Central memory CD4-positive, alpha-beta T cell (primary cell): Measurements from ENCODE around the gene PLPP7.
"Not testable (repeated sequence)": the region's sequence is repeated elsewhere in the genome, so short reads cannot be mapped to it uniquely, and the experiment has no call there.

Source experiments
- DNase-seq: peaks from one replicate; pipeline ENCODE4 v3.0.0; 2022

PLPP7 gene

DNA sequence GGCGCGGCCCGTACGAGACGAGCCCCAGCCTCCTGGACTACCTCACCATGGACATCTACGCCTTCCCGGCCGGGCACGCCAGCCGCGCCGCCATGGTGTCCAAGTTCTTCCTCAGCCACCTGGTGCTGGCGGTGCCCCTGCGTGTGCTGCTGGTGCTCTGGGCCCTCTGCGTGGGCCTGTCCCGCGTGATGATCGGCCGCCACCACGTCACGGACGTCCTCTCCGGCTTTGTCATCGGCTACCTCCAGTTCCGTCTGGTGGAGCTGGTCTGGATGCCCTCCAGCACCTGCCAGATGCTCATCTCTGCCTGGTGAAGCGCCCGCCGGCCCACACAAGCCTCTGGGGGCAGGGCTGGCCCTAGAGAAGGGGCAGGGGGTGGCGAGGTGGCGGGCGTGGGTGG lies 18.5 kb downstream of the PLPP7 start:
- DNase-seq = no peak

- DNase-seq = no peak
Observed at GRCh38 chr9:131308452-131308851, 18.9 kb downstream of the PLPP7 start.

DNA sequence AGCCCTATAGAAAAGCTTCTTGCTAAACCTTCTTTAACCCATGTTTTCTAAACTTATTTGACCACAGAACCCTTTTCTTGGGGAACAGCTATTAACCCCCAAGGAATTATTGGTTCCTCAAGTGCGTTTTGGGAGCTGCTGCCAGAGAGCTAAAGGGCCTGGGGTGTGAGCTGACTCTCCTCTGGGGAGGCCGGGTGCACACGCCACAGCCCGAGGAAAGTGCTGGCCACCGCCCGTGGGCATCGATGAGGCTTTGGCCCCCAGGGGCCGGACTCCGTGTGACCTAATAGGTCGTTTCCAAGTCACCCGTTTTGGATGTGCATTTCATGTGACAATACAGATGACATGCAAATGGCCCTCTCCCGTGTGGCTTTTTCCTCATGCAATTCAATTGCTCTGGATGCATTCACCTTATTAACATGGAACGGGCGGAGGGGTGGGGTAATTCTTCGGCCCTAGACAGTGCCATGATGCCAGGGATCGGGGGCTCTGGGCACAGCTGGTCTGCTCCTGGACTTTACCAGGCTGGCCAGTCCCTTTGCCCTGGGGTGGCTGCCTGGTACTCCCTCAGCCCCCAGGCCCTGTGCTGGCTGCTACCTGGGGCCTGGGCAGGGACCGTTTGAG lies 19.5 kb downstream of the PLPP7 start:
- no peak for DNase-seq

DNA sequence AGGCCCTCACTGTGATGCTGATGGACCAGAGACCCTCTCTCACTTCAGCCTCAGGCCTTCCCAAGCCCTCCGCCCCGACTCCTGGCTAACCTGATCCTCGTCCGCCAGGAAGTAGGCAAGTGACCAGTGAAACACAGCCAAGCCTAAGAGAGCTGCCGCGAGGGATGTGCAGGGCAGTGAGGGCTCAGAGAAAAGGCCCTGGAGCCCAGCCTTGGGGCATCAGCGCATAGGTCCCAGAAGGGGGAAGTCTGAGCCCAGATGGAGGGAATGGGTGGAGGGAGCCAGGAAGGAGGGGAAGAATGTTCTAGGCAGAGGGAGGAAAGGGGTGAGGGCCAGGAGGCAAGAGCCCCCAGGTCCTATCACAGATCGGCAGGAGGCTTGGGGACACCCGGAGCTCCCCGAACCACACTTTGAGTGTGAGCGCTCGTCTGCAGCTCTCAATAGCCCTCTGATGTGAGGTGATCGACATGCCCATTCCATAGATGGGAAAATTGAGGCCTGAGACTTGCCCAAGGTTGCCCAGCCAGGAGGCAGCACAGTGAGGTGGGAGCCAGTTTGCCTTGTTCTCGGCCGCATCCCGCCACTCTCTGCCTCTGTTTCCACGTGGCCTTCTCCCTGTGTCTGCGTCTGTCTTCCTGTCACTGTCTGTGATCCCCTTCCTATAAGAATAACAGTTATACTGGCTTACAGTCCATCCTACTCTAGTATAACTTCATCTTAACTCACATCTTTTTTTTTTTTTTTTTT lies 20.2 kb downstream of the PLPP7 start:
- no peak for DNase-seq

GRCh38 chr9:131310833-131311554 lies 21.5 kb downstream of the PLPP7 start:
- DNase-seq = peak; percentile 76

- no peak for DNase-seq
Observed at GRCh38 chr9:131312246-131312645, 22.7 kb downstream of the PLPP7 start.

GRCh38 chr9:131312822-131313770 lies 23.6 kb downstream of the PLPP7 start:
- DNase-seq = no peak

- DNase-seq = no peak
Observed at GRCh38 chr9:131318231-131319085, 28.9 kb downstream of the PLPP7 start.

- DNase-seq = no peak
Observed at GRCh38 chr9:131319486-131319885, 30.0 kb downstream of the PLPP7 start.

GRCh38 chr9:131320031-131320685 lies 30.6 kb downstream of the PLPP7 start:
- no peak for DNase-seq

GRCh38 chr9:131323629-131324028 lies 34.1 kb downstream of the PLPP7 start:
- DNase-seq = no peak

GRCh38 chr9:131324736-131325679 lies 35.5 kb downstream of the PLPP7 start:
- DNase-seq = no peak

DNA sequence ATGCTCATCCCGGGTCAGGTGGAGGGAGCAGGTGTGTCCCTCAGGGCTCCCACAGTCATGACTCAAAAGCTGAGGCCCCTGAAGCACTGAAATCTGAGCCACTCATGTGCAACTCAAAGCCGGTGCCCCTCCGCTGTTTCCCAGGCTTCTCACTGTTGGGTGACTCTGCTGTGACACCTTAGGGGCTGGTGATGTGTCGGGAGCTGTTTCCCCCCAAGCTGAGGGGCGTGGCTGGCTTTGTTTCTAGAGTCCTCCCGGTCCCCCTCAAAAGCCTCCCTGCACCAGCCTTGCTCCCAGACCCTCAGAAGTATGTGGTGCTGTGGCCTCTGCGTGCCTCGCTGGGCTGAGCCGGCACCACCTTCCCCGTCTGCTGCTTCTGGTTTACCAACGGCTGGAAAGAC lies 39.7 kb downstream of the PLPP7 start:
- DNase-seq = no peak

DNA sequence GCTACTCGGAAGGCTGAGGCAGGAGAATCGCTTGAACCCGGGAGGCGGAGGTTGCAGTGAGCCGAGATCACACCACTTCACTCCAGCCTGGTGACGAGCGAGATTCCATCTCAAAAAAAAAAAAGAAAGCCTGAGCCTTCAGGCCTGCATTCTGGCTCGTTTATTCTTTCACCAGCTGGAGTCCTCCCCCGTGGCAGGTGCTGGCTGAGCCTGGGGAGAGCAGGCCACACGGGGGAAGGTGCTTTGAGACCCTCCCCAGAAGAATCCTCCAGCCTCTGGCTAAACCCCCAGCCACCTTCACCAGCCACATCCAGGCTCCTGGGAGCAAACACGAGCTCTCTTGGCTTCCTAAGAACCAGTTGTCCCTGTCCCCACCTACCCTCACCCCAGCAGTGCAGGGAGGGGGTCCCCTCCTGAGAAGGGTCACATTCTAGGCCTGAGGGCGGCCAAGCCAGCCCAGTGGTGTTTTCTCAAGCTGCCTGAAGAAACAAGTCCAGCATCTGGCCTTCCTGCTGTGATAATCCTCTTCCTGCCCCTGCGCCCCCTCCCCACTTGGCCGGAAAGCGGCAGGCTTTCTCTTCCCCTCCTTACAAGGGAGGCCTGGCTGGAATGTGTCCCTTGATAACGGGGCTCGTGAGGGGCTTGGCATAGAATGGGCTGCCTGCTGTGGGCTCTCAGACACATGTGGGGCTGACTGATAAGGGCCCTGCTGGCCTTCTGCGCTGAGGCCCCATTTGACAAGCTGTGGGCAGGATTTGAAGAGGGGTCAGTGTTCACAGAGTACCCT lies 41.5 kb downstream of the PLPP7 start:
- no peak for DNase-seq

DNA sequence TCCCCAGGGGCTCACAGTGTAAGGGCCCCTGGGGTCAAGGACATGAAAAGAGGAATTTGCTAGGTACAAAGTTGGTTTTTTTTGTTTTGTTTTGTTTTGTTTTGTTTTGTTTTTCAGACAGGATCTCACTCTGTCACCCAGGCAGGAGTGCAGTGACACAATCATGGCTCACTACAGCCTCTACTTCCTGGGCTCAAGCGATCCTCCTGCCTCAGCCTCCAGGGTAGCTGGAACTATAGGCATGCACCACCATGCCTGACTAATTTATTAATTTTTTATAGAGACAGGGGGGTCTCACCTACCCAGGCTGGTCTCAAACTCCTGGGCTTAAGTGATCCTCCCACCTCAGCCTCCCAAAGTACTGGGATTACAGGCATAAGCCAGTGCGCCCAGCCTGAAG lies 42.5 kb downstream of the PLPP7 start:
- not testable (repeated sequence) for DNase-seq

DNA sequence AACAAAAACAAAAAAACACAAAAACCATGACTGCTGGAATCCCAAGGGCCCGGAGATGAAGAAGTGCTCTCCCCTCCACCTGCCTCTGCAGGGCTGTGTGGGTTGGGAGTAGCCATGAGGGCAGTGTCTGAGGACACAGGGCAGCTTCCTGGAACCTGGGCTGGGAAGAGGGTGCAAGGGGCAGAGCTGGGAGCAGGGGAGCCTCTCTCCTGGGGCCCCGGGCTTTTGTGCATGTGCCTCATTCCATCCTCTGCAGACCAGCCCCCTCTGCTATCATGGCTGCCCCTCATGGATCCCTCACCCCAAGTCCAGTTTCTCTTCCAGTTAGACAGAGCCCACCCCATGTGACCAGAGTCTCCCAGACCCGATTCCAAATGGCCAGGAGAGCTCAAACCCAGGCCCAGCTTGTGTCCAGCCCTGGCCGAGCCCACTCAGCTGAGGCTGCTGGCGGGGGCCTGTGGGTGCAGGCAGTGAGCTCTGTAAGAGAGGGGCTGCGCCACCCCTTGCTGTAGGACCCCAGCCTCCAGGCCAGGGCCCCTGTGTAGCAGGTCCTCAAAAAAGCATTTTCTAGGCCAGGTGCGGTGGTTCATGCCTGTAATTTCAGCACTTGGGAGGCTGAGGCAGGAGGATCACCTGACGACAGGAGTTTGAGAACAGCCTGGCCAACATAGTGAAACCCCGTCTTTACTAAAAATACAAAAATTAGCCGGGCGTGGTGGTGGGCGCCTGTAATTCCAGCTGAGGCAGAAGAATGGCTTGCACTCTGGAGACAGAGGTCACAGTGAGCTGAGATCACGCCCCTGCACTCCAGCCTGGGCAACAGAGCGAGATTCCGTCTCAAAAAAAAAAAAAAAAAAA lies 44.5 kb downstream of the PLPP7 start:
- DNase-seq = no peak

DNA sequence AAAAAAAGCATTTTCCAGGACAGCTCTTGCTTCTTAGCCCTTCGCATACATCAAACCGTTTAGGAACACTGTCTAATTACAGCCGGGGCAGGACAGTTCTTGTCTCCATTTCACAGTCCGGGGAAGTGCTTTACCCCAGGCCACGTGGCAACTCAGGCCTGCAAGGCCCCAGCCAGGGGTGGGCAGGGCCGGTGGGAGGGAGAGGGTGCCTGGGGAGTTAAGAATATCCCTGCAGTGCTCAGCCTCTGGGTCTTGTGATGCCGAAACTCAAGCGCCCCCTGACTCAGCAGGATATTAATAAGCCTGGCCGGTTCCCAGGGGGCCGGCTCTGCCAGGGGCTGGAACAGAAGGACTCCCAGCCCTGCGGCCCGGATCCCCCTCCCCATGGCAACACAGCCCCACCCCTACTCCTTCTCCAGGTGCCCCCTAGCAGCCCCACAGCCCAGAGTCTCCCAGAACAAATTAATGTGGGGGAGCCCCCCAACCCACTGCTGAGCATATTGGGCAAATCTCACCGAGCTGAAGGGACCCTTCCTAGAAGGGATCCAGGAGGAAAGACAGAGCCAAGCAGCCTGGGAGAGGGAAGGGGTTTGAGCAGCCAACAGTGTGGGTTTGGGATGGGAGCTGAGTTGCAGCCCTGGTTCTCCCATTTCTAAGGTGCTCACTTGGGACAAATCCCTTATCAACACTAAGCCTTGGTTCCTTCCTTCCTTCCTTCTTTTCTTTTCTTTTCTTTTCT lies 45.3 kb downstream of the PLPP7 start:
- DNase-seq = no peak
